ENCODE data around the gene ZFAND6.

ZFAND6 gene

DNA sequence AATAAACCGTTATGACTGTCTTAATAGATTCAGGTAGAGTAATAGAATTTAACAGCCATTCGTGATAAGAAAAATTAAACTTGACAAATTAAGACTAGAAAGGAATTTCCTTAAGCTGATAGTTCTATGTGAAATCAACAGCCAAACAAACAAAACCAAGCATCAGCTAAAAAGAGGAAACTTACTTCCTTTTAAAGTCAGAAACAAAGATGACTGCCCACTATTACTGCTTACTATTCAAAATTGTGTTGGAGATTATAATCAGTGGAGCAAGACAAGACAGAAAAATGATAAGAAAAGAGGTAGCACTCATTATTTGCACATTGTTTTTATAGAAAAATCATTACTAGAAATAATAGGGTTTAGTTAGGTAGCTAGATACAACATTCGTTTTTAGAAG lies 79.5 kb downstream of the ZFAND6 start:
- H3K9me3 ChIP-seq (ENCODE audit: control insufficient read depth, insufficient read depth, low read length): no peaks in the 10 kb centered on the region
- no peaks in the 10 kb centered on the region for H3K4me1 ChIP-seq (ENCODE audit: control insufficient read depth, insufficient read depth, low read length)
- H3K4me3 ChIP-seq (ENCODE audit: low read length): no peak overlapping the region
- H3K27ac ChIP-seq (ENCODE audit: low read length): no peak overlapping the region
- H3K36me3 ChIP-seq (ENCODE audit: control insufficient read depth, insufficient read depth, low read length): no peaks in the 10 kb centered on the region
- DNase-seq (ENCODE audit: low read depth, low spot score): no peak
- no CpG with 5 or more reads among the region's 3 CpGs for WGBS (ENCODE audit: insufficient coverage, insufficient read length)
- H3K27me3 ChIP-seq (ENCODE audit: control insufficient read depth, insufficient read depth, low read length): no peaks in the 10 kb centered on the region

DNA sequence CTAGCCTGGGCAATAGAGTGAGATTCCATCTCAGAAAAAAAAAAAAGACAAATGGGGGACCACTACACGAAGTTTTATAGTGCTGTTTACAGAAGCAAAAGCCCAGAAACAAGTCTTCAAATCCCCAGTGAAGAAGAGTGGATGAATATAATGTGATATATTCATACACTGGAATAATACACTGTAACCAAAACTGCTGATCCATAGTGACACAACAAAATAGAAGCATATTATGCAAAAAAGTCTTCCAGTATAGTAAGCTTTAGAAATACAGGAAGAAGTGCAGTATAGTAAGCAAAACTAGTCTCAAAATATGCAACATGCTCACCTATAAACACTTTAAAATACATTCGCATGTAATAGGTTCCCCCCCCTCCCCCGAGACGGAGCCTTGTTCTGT lies 81.4 kb downstream of the ZFAND6 start:
- H3K9me3 ChIP-seq (ENCODE audit: control insufficient read depth, insufficient read depth, low read length): no peaks in the 10 kb centered on the region
- H3K27me3 ChIP-seq (ENCODE audit: control insufficient read depth, insufficient read depth, low read length): no peaks in the 10 kb centered on the region
- no peak for DNase-seq (ENCODE audit: low read depth, low spot score)
- no peaks in the 10 kb centered on the region for H3K36me3 ChIP-seq (ENCODE audit: control insufficient read depth, insufficient read depth, low read length)
- no peak overlapping the region for H3K4me3 ChIP-seq (ENCODE audit: low read length)
- no peak overlapping the region for H3K27ac ChIP-seq (ENCODE audit: low read length)
- WGBS (ENCODE audit: insufficient coverage, insufficient read length): no CpG with 5 or more reads among the region's 4 CpGs
- no peaks in the 10 kb centered on the region for H3K4me1 ChIP-seq (ENCODE audit: control insufficient read depth, insufficient read depth, low read length)

- H3K4me1 ChIP-seq (ENCODE audit: control insufficient read depth, insufficient read depth, low read length): no peaks in the 10 kb centered on the region
- no peaks in the 10 kb centered on the region for H3K9me3 ChIP-seq (ENCODE audit: control insufficient read depth, insufficient read depth, low read length)
- H3K36me3 ChIP-seq (ENCODE audit: control insufficient read depth, insufficient read depth, low read length): no peaks in the 10 kb centered on the region
- H3K4me3 ChIP-seq (ENCODE audit: low read length): no peak overlapping the region
- no peak overlapping the region for H3K27ac ChIP-seq (ENCODE audit: low read length)
- no peaks in the 10 kb centered on the region for H3K27me3 ChIP-seq (ENCODE audit: control insufficient read depth, insufficient read depth, low read length)
- DNase-seq (ENCODE audit: low read depth, low spot score): no peak
- WGBS (ENCODE audit: insufficient coverage, insufficient read length): no CpG with 5 or more reads among the region's 5 CpGs
These were observed 82.6 kb downstream of the ZFAND6 start for GRCh38 chr15:80141916-80142598.

- no peak for DNase-seq (ENCODE audit: low read depth, low spot score)
These were observed 83.2 kb downstream of the ZFAND6 start for GRCh38 chr15:80142646-80143045.

GRCh38 chr15:80151148-80151547 lies 91.7 kb downstream of the ZFAND6 start:
- Histone ChIP-seq H3K27me3 (ENCODE audit: control insufficient read depth, insufficient read depth, low read length) (no peaks in the 10 kb centered on the region), H3K36me3 (ENCODE audit: control insufficient read depth, insufficient read depth, low read length) (no peaks in the 10 kb centered on the region), H3K4me3 (ENCODE audit: low read length) (no peak overlapping the region), H3K4me1 (ENCODE audit: control insufficient read depth, insufficient read depth, low read length) (no peaks in the 10 kb centered on the region), H3K9me3 (ENCODE audit: control insufficient read depth, insufficient read depth, low read length) (no peaks in the 10 kb centered on the region), H3K27ac (ENCODE audit: low read length) (no peak overlapping the region)
- no CpG with 5 or more reads among the region's 6 CpGs for WGBS (ENCODE audit: insufficient coverage, insufficient read length)
- DNase-seq (ENCODE audit: low read depth, low spot score): no peak

More at GRCh38 chr15:80142646-80143045, 83.2 kb downstream of the ZFAND6 start:
- Histone ChIP-seq H3K9me3 (ENCODE audit: control insufficient read depth, insufficient read depth, low read length) (no peaks in the 10 kb centered on the region), H3K4me3 (ENCODE audit: low read length) (no peak overlapping the region), H3K27ac (ENCODE audit: low read length) (no peak overlapping the region), H3K36me3 (ENCODE audit: control insufficient read depth, insufficient read depth, low read length) (no peaks in the 10 kb centered on the region), H3K4me1 (ENCODE audit: control insufficient read depth, insufficient read depth, low read length) (no peaks in the 10 kb centered on the region), H3K27me3 (ENCODE audit: control insufficient read depth, insufficient read depth, low read length) (no peaks in the 10 kb centered on the region)
- no CpG with 5 or more reads among the region's 5 CpGs for WGBS (ENCODE audit: insufficient coverage, insufficient read length)

GRCh38 chr15:80151576-80151975 lies 92.1 kb downstream of the ZFAND6 start:
- no peaks in the 10 kb centered on the region for H3K4me1 ChIP-seq (ENCODE audit: control insufficient read depth, insufficient read depth, low read length)
- no peaks in the 10 kb centered on the region for H3K9me3 ChIP-seq (ENCODE audit: control insufficient read depth, insufficient read depth, low read length)
- no peak for DNase-seq (ENCODE audit: low read depth, low spot score)
- H3K4me3 ChIP-seq (ENCODE audit: low read length): no peak overlapping the region
- H3K36me3 ChIP-seq (ENCODE audit: control insufficient read depth, insufficient read depth, low read length): no peaks in the 10 kb centered on the region
- no peaks in the 10 kb centered on the region for H3K27me3 ChIP-seq (ENCODE audit: control insufficient read depth, insufficient read depth, low read length)
- H3K27ac ChIP-seq (ENCODE audit: low read length): no peak overlapping the region
- WGBS (ENCODE audit: insufficient coverage, insufficient read length): no CpG with 5 or more reads among the region's 3 CpGs

DNA sequence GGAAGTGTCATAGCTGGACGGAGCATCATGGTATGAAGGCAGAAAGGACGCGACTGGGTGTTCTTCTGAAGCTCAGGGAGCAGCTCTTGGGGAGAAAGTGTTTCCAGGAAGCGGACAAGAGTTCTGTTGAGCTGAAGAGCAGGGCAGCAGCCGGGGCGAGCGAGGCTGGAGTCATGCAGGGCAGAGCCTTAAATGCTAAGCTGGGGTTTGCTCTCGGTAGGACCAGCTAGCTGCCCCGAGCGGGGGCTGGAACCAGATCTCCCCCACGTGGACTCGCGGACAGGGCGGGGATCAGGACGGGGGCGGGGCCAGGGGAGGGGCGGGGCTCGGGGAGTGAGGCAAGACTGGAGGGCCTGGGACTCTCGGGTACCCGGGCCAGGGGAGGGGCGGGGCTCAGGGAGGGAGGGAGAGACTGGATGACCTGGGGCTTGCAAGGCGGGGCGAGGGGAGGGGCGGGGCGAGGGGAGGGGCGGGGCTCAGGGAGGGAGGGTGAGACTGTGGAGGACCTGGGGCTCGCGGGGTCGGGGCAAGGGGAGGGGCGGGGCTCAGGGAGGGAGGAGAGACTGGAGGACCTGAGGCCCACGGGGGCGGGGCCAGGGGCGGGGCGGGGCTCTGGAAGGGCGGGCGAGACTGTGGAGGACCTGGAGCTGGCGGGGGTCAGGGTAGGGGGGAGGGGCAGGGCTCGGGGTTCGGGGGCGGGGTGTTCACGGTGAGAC lies 92.9 kb downstream of the ZFAND6 start:
- DNase-seq (ENCODE audit: low read depth, low spot score): peak; percentile 64
- no peaks in the 10 kb centered on the region for H3K4me1 ChIP-seq (ENCODE audit: control insufficient read depth, insufficient read depth, low read length)
- no peaks in the 10 kb centered on the region for H3K9me3 ChIP-seq (ENCODE audit: control insufficient read depth, insufficient read depth, low read length)
- H3K4me3 ChIP-seq (ENCODE audit: low read length): peak overlapping the region; percentile 62; the same call in 1 of the 2 replicates
- no peaks in the 10 kb centered on the region for H3K27me3 ChIP-seq (ENCODE audit: control insufficient read depth, insufficient read depth, low read length)
- no CpG with 5 or more reads among the region's 41 CpGs for WGBS (ENCODE audit: insufficient coverage, insufficient read length)
- no peaks in the 10 kb centered on the region for H3K36me3 ChIP-seq (ENCODE audit: control insufficient read depth, insufficient read depth, low read length)
- no peak overlapping the region for H3K27ac ChIP-seq (ENCODE audit: low read length)

DNA sequence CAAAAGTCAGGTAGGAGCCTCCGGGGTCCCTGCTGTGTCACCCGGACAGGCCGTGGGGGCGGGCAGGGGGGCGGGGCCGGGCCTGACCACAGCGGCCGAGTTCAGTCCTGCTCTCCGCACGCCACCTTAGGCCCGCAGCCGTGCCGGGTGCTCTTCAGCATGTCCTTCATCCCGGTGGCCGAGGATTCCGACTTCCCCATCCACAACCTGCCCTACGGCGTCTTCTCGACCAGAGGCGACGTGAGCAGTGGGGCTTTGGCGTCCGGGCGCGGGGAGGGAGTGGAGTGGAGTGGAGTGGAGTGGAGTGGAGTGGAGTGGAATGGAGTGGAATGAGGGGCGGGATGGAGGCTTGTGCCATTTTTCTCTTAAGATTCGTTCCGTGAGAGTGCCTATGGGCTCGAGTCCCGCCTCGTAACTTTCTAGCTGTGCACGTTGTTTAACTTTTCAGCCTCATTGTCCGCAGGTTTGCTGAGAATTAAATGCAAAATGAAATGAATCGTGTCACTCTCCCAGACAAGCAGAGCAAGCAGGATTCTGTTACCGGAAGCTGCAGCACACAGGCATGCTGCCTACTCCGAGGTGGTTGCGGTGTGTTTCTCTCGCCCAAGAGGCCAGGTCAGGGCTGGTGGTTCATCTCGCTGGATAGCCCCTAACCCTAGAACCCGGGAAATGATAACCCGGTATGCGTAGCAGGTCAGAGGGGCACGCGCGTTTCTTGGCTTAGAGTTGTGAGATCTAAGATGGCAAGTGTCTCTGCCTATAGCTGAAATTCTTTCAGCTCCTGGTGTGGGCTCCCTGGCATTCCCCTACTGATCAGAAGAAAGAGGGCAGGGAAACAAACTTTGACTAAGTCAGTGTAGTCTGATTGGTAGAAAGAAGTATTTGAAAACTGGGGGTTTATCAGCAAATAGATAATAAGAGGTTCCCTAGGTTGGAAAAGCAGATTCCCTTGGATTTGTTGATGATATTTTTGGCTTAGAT lies 93.7 kb downstream of the ZFAND6 start, which contains the start of gene FAH:
FAH (plus strand) TSS at position 104 of the 981 bp plus-strand sequence; CDS start at position 160, 56 bp downstream.
- WGBS (ENCODE audit: insufficient coverage, insufficient read length): no CpG with 5 or more reads among the region's 45 CpGs
- no peak within 1 kb of the TSS for H3K27ac ChIP-seq (ENCODE audit: low read length)
- H3K4me3 ChIP-seq (ENCODE audit: low read length): peak within 1 kb of the TSS; percentile 62; the same call in 1 of the 2 replicates
- no peak for DNase-seq (ENCODE audit: low read depth, low spot score)
- no peaks in the 10 kb centered on the region for H3K9me3 ChIP-seq (ENCODE audit: control insufficient read depth, insufficient read depth, low read length)
- no peaks in the 10 kb centered on the region for H3K27me3 ChIP-seq (ENCODE audit: control insufficient read depth, insufficient read depth, low read length)
- no peaks in the 10 kb centered on the region for H3K4me1 ChIP-seq (ENCODE audit: control insufficient read depth, insufficient read depth, low read length)
- no peaks in the 10 kb centered on the region for H3K36me3 ChIP-seq (ENCODE audit: control insufficient read depth, insufficient read depth, low read length)

DNA sequence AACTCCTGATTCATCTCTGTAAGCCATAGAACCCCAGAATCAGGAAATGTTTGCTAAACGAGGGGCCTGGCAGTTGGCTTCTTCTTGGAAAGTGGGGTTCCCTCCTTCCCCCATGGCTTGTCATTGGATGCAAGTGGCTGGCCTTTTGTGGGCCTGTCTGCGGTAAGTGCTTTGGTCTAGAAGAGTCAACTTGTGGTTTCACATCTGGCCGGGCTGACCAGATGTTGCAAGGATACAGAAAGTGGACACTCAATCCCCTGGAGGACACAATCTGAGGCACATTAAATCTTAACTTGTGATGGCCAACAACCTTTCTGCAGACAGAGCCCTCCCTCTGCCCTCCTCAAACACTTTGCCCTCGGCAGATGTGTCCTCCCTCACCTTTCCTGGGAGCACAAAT lies 94.4 kb downstream of the ZFAND6 start:
- WGBS (ENCODE audit: insufficient coverage, insufficient read length): no CpG with 5 or more reads among the region's 4 CpGs

GRCh38 chr15:80154336-80154735 lies 94.9 kb downstream of the ZFAND6 start:
- Histone ChIP-seq H3K9me3 (ENCODE audit: control insufficient read depth, insufficient read depth, low read length) (no peaks in the 10 kb centered on the region), H3K27me3 (ENCODE audit: control insufficient read depth, insufficient read depth, low read length) (no peaks in the 10 kb centered on the region), H3K27ac (ENCODE audit: low read length) (no peak overlapping the region), H3K36me3 (ENCODE audit: control insufficient read depth, insufficient read depth, low read length) (no peaks in the 10 kb centered on the region), H3K4me3 (ENCODE audit: low read length) (no peak overlapping the region), H3K4me1 (ENCODE audit: control insufficient read depth, insufficient read depth, low read length) (no peaks in the 10 kb centered on the region)
- WGBS (ENCODE audit: insufficient coverage, insufficient read length): no CpG with 5 or more reads among the region's 6 CpGs
- DNase-seq (ENCODE audit: low read depth, low spot score): no peak

More for the DNA sequence above, 94.4 kb downstream of the ZFAND6 start:
- no peaks in the 10 kb centered on the region for H3K9me3 ChIP-seq (ENCODE audit: control insufficient read depth, insufficient read depth, low read length)
- no peak overlapping the region for H3K27ac ChIP-seq (ENCODE audit: low read length)
- DNase-seq (ENCODE audit: low read depth, low spot score): no peak
- no peaks in the 10 kb centered on the region for H3K4me1 ChIP-seq (ENCODE audit: control insufficient read depth, insufficient read depth, low read length)
- no peak overlapping the region for H3K4me3 ChIP-seq (ENCODE audit: low read length)
- no peaks in the 10 kb centered on the region for H3K27me3 ChIP-seq (ENCODE audit: control insufficient read depth, insufficient read depth, low read length)
- no peaks in the 10 kb centered on the region for H3K36me3 ChIP-seq (ENCODE audit: control insufficient read depth, insufficient read depth, low read length)

All from iPS DF 6.9 (cell line).